Peyer's patch (tissue), 4 donors: ENCODE measurements around the gene DCTD.

ENCODE experiments used
- POLR2A ChIP-seq, 2 donors: fragments of 450-650 bp; IDR thresholded peaks; one replicate each; pipeline ENCODE4 v1.5.1; 2017; ENCODE audit warnings: antibody characterized with exemption in 2 of 2, mild to moderate bottlenecking in 2 of 2, moderate library complexity in 2 of 2
- TF ChIP-seq, protein P1 (sequence below), 6 experiments: fragments of 450-650 bp in 4 of 6; fragments of 200-600 bp in 2 of 6; sonication (generic) in 1 of 6; IDR thresholded peaks; one replicate each; pipeline ENCODE4 v1.5.1; 2017 to 2019; ENCODE audit warnings: antibody characterized with exemption in 6 of 6, mild to moderate bottlenecking in 3 of 6, moderate library complexity in 1 of 6

GRCh38 chr4:182878633-182879495 lies 38.3 kb downstream of the DCTD start:
- TF ChIP-seq, protein P1, sequence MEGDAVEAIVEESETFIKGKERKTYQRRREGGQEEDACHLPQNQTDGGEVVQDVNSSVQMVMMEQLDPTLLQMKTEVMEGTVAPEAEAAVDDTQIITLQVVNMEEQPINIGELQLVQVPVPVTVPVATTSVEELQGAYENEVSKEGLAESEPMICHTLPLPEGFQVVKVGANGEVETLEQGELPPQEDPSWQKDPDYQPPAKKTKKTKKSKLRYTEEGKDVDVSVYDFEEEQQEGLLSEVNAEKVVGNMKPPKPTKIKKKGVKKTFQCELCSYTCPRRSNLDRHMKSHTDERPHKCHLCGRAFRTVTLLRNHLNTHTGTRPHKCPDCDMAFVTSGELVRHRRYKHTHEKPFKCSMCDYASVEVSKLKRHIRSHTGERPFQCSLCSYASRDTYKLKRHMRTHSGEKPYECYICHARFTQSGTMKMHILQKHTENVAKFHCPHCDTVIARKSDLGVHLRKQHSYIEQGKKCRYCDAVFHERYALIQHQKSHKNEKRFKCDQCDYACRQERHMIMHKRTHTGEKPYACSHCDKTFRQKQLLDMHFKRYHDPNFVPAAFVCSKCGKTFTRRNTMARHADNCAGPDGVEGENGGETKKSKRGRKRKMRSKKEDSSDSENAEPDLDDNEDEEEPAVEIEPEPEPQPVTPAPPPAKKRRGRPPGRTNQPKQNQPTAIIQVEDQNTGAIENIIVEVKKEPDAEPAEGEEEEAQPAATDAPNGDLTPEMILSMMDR (IDR thresholded peaks at IDR 0.05), result no peak
- TF ChIP-seq POLR2A (IDR thresholded peaks at IDR 0.05), result no peak
